ENCODE data around the gene CADPS. TPM values are rescaled to one million over a fixed set of nuclear protein-coding genes. Genes with fewer than 3 reads are reported as not detected.

Gene CADPS
- total and polyA plus RNA-seq, 4 donors, result 0.13 to 3.6 (median 0.49) TPM

DNA sequence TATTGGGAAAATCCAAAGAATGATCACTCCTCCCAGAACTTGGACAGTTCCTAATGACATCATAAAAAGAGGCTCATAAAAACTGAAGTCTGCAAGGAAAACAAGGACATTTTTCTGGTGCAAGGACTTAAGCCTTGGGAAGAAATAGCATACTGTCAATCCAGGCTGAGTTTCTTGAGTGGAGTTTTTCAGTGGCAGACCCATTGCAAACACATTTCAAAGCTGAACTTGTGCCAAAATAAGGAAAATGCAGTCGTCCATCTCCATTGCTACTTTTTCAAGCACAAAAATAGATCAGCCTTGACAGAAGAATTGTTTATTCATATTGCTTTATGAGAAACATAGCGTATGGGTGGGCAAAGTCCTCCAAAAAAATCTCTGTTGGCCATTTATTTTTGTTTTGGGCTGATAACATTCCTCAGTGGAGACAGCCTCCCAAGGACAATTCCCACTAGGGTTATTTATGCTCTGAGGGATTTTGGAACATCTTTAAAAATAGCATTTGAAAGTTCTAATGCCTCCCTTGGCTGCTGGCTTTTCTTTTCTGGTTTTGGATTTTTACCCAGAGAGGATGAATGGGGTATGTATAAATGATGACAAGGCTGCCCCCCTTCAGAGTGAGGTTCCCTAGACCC lies 220.0 kb downstream of the CADPS start:
- no peaks in the 10 kb centered on the region for H3K9me3 ChIP-seq (ENCODE audit: control insufficient read depth in 4 of 4, insufficient read depth in 3 of 4, low read length in 3 of 4)
- H3K27me3 ChIP-seq (ENCODE audit: control insufficient read depth in 3 of 3, insufficient read depth in 3 of 3, low read length in 2 of 3), result peaks cover 0 to 7% (median 6%) of the 10 kb centered on the region in 3 donors
- ATAC-seq (ENCODE audit: insufficient read depth, low FRiP score), result no peak
- peak overlapping the region in 1 of 2 donors; percentile 1 for H3K27ac ChIP-seq (ENCODE audit: low read depth in 1 of 2, low read length in 1 of 2)
- peaks cover 0 to 3% (median 0%) of the 10 kb centered on the region in 4 donors for H3K36me3 ChIP-seq (ENCODE audit: control insufficient read depth in 4 of 4, insufficient read depth in 4 of 4, low read length in 4 of 4)
- DNase-seq, result peak in 1 of 3 donors; percentile 9
- H3K9ac ChIP-seq (ENCODE audit: insufficient read depth in 1 of 2, low read length in 2 of 2), result no peak overlapping the region
- no peak overlapping the region for H3K4me3 ChIP-seq
- peaks cover 0 to 8% (median 0%) of the 10 kb centered on the region in 5 donors for H3K4me1 ChIP-seq (ENCODE audit: control insufficient read depth in 5 of 5, insufficient read depth in 5 of 5, low read length in 5 of 5)
- 44 to 66% methylated on average over 2 of the region's 2 CpGs for WGBS, 2 donors
- no peak for TF ChIP-seq CTCF (IDR thresholded peaks at IDR 0.05; ENCODE audit: control extremely low read depth, extremely low read depth)

- no peak for TF ChIP-seq CTCF (IDR thresholded peaks at IDR 0.05; ENCODE audit: control extremely low read depth, extremely low read depth)
- Histone ChIP-seq H3K9ac (ENCODE audit: insufficient read depth in 1 of 2, low read length in 2 of 2) (no peak overlapping the region), H3K9me3 (ENCODE audit: control insufficient read depth in 4 of 4, insufficient read depth in 3 of 4, low read length in 3 of 4) (no peaks in the 10 kb centered on the region), H3K4me1 (ENCODE audit: control insufficient read depth in 5 of 5, insufficient read depth in 5 of 5, low read length in 5 of 5) (peaks cover 0 to 8% (median 0%) of the 10 kb centered on the region in 5 donors), H3K27ac (ENCODE audit: low read depth in 1 of 2, low read length in 1 of 2) (no peak overlapping the region), H3K4me3 (no peak overlapping the region), H3K36me3 (ENCODE audit: control insufficient read depth in 4 of 4, insufficient read depth in 4 of 4, low read length in 4 of 4) (peaks cover 0 to 3% (median 0%) of the 10 kb centered on the region in 4 donors), H3K27me3 (ENCODE audit: control insufficient read depth in 3 of 3, insufficient read depth in 3 of 3, low read length in 2 of 3) (peaks cover 0 to 7% (median 6%) of the 10 kb centered on the region in 3 donors)
- no peak for DNase-seq
- 67 to 70% methylated on average over 7 of the region's 7 CpGs for WGBS, 2 donors
- ATAC-seq (ENCODE audit: insufficient read depth, low FRiP score), result no peak
Measured at GRCh38 chr3:62653796-62654195, 221.4 kb downstream of the CADPS start.

DNA sequence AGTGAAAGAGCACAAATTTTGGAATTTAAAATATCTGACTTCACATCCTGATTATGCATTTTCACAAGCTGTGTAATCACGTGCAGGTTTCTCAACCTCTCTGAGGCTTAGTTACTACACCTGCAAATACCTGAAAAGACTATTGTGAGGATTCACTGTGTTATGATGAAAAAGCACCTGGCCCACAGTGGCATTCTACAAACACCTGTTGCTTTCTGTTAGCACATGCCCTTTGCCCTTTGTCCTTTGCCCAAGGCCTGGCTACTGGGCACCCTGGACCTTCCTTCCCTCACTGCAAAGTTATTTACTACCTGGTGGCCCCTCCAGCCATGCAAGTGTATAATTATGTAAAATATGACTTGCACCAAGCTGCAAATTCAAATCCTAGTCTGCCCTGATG lies 227.5 kb downstream of the CADPS start:
- 93 to 94% methylated on average over 1 of the region's 1 CpG for WGBS, 2 donors
- no peak for TF ChIP-seq CTCF (IDR thresholded peaks at IDR 0.05; ENCODE audit: control extremely low read depth, extremely low read depth)

More for the DNA sequence above, 227.5 kb downstream of the CADPS start:
- no peak overlapping the region for H3K9ac ChIP-seq (ENCODE audit: insufficient read depth in 1 of 2, low read length in 2 of 2)
- H3K36me3 ChIP-seq (ENCODE audit: control insufficient read depth in 4 of 4, insufficient read depth in 4 of 4, low read length in 4 of 4), result peaks cover 0 to 3% (median 0%) of the 10 kb centered on the region in 4 donors
- peaks cover 0 to 3% (median 0%) of the 10 kb centered on the region in 3 donors for H3K27me3 ChIP-seq (ENCODE audit: control insufficient read depth in 3 of 3, insufficient read depth in 3 of 3, low read length in 2 of 3)
- no peak overlapping the region for H3K4me3 ChIP-seq
- H3K4me1 ChIP-seq (ENCODE audit: control insufficient read depth in 5 of 5, insufficient read depth in 5 of 5, low read length in 5 of 5), result no peaks in the 10 kb centered on the region
- H3K9me3 ChIP-seq (ENCODE audit: control insufficient read depth in 4 of 4, insufficient read depth in 3 of 4, low read length in 3 of 4), result no peaks in the 10 kb centered on the region
- DNase-seq (no peak), ATAC-seq (ENCODE audit: insufficient read depth, low FRiP score) (no peak)
- H3K27ac ChIP-seq (ENCODE audit: low read depth in 1 of 2, low read length in 1 of 2), result no peak overlapping the region

Data from lung (tissue), 12 donors.